IMR-90 (cell line): ENCODE measurements around the gene BHLHE23.
"Not testable (repeated sequence)": the region's sequence is repeated elsewhere in the genome, so short reads cannot be mapped to it uniquely, and the experiment has no call there.

ENCODE experiments used
- POLR2A ChIP-seq: IDR thresholded peaks from 2 replicates; pipeline ENCODE4 v1.6.1; 2012; ENCODE audit warnings: mild to moderate bottlenecking, low read depth, low read length
- TF ChIP-seq, protein P1 (sequence below): fragments of 150-350 bp; IDR thresholded peaks from 2 replicates; pipeline ENCODE4 v1.6.1; 2017; ENCODE audit warnings: mild to moderate bottlenecking, antibody characterized with exemption, low read length, low read depth

DNA sequence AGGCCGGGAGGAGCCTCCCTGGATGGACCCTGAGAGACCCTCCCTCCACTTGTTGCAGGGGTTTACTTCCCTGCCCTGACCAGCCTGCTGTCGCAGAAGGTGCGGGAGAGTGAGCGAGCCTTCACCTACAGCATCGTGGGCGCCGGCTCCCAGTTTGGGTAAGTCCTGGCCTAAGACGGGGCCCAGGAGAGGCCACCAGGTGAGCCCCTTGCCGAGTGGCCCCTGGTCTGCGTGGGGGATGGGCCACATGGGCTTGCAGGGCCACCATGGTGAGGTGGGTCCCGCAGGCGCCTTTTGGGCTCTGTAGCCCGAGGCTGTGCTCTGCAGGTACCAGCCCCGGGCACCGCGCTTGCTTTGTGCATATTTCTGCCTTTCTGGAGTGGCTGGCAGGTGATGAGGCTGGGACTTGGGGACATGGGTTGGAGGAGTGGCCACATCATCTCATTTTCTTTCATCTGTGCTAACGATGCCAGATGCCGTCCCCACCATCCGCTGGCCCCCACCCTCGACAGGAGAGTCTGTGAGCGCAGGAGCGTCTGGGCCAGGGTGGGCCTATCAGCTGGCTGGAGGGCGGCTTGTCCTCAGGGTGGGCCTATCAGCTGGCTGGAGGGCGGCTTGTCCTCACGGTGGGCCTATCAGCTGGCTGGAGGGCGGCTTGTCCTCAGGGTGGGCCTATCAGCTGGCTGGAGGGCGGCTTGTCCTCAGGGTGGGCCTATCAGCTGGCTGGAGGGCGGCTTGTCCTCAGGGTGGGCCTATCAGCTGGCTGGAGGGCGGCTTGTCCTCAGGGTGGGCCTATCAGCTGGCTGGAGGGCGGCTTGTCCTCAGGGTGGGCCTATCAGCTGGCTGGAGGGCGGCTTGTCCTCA, 46.1 kb downstream of the BHLHE23 start:
- not testable (repeated sequence) for TF ChIP-seq POLR2A
- TF ChIP-seq, protein P1, sequence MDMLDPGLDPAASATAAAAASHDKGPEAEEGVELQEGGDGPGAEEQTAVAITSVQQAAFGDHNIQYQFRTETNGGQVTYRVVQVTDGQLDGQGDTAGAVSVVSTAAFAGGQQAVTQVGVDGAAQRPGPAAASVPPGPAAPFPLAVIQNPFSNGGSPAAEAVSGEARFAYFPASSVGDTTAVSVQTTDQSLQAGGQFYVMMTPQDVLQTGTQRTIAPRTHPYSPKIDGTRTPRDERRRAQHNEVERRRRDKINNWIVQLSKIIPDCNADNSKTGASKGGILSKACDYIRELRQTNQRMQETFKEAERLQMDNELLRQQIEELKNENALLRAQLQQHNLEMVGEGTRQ: not testable (repeated sequence)
